NCI-H748 (cell line): ENCODE data around the gene PAK4.
"Not testable (repeated sequence)": the region's sequence is repeated elsewhere in the genome, so short reads cannot be mapped to it uniquely, and the experiment has no call there.

Experiments used
- DNase-seq: peaks from one replicate; lab custom pipeline; 2025; ENCODE audit not compliant: unreplicated experiment; lab: John Stamatoyannopoulos, UW

PAK4 gene

DNA sequence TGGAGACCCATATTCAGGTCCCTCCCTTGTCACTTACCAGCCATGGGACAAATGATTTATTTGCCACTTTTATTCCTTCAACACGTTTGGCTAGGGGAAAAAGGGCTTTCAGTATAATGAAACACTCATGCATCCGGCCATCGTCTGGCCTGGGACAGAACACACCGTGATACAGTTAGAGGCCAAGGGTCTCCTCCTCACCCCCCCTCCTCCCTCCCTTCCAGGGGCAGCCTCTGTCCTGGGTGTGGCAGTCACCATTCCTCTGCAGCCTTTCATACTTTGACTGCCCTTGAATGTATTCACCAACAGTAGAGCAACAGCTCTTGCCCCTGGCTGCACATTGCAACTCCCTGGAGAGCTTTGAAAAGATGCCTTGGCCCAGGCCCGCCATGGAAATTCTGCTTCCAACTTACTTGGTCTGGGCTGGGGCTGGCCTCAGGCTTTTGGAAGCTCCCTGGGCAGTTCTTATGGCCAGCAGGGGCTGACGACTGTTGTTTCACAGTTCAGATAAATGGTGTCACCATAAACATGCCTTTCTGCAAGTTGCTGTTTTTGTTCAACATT, 3.0 kb downstream of the PAK4 start:
- no peak for DNase-seq

- DNase-seq = no peak
These were observed 3.5 kb downstream of the PAK4 start for GRCh38 chr19:39129116-39129515.

GRCh38 chr19:39130337-39131254, 5.0 kb downstream of the PAK4 start:
- DNase-seq = no peak

- no peak for DNase-seq
These were observed 5.7 kb downstream of the PAK4 start for GRCh38 chr19:39131255-39131755.

GRCh38 chr19:39132344-39132969, 6.9 kb downstream of the PAK4 start:
- no peak for DNase-seq

DNA sequence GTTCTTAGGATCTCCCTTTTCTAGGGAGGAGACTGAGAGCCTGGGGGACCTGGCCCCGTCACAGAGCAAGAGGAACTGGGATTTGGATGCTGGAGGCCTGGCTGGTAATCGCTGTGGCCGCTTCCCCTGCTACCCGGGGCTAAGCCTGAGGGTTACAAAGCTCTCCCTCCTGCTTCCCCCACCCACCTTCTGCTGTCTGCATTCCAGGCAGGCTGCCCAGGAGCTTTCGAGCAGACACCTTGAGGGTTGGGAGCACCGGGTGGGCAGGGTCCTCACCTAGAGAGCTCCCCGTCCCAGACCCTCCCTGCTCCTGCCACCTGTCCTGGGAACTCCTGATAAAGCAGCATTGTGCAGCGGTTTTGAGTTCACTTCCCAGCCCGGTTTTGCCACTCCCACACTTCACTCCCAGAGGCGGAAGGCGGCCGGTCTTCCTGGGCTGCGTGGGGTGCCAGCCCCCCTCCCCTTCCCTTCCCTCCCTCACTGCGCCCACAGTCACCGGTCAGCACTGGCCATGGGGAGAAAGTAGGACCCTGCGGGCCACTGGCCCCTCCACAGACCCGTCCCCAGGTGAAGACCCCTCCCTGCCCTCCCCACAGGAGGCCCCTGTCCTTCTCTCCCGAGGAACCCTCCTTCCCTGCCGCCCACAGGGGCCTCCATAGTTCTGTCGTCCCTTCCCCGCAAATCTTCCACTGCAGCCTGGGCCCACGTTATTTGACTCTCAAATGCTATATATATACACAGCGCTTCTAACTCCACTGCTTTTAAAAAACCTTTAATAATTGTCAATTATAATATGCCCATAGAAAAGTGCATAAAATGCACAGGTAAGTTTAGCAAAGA, 8.1 kb downstream of the PAK4 start:
- no peak for DNase-seq

DNA sequence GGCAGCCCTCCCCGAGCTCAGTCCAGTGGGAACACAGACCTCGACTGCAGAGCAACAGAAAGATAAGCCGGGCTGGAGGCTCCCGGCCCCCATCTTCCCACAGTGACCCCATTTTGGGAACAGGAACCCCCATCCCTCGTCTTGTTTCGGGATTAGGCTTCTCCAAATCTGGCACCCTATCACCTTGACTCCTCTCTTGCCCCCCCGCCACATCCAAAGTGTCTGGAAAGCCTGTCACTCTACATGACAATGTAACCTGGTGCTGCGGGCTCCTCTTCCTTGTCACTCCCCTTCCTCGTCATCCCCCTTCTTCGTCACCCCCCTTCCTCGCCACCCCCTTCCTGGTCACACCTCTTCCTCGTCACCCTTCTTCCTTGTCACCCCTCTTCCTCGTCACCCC, 10.1 kb downstream of the PAK4 start:
- no peak for DNase-seq

DNA sequence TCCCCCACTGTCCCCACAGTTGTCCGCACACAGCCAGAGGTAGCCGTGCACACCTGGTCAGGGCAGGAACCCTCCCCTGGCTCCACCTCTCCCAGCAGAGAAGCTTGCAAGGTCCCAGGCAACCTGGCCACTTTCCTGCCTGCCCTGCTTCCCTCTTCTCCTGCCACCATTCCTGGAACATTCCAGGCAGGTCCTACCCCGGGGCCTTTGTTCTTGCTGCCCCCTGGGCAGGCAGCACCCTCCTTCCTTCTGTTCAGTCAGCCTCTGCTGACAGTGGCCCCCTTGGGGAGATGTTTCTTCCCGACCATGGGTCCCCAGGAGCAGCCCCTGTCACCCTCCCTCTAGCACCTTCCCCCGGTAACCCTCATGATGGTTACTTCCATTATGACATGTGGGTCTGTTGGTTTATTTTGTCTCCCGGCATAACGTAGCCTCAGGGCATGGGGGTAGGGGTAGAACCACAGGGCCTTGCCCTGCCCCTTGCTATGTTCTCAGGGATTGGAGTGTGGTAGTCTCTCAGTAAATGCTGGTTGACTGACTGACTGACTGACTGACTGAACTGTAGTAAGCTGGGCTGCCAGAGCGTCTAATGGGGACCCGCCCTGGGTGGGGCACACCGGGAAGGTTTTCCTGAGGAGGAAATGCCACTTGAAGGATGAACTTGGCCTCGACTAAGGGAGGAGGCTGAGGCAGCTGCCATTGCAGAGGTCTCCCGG, 10.8 kb downstream of the PAK4 start:
- DNase-seq = no peak

DNA sequence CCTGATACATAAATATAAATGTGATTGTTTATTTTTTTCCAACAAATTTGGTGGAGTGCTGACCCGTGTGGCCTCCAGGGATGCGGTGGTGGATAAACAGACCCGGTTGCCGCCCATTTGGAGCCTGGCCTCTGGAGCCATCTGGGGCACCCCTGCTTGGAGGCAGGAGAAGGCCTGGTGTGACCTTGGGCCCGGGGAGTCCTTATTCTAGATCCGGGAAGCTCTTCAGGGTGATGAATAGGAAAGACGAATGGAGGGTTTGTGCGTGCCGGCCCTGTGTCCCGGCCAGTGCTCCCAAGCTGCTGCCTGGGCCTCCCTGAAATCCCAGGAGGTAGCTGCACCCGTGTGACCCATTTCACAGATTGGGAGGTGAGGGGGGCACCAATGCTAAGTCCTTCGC, 11.5 kb downstream of the PAK4 start:
- DNase-seq = no peak

DNA sequence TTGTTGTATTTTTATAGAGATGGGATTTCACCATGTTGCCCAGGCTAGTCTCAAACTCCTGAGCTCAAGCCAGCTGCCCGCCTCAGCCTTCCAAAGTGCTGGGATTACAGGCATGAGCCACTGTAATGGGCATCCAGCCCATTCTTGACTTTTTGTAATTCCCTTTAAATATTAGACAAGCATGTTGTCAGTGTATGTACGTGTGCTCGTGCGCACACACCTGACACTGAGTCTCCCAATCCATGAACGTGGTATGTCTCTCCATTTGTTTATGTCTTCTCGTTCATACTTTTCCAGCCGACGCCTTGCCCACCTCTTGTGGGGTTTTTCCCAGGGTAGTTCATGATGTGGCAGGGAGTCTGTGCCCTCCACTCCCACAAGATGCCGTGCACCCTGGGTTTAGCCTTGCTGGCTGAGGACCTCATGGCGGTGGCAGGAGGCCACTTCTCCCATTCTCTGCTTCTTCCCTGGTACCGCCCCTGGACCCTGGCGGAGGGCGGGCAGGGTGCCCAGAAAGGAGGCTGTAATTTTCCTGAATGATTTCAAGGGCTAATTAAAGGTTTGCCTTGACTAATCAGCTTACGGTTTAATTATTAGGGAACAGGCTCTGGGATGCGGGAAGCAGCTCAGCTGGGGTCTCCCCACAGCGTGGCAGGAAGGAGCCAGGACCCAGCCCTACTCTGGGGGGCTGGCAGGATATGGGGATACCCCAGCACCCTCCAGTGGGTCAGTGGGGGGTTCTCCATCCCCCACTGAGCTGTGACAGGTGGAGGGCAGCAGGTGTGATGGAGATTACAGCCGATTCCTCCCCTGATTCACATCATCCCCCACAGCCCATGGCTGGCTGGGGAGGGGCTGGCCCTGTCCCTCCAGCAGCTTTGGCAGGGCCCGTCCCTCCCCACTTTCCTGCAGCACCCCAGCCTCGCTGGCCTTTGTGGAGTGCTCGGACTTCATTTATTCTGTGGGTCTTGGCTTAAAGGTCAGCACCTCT, 12.9 kb downstream of the PAK4 start:
- DNase-seq = no peak

GRCh38 chr19:39139305-39139874, 13.8 kb downstream of the PAK4 start:
- DNase-seq = no peak

GRCh38 chr19:39139971-39140453, 14.4 kb downstream of the PAK4 start:
- DNase-seq = no peak

DNA sequence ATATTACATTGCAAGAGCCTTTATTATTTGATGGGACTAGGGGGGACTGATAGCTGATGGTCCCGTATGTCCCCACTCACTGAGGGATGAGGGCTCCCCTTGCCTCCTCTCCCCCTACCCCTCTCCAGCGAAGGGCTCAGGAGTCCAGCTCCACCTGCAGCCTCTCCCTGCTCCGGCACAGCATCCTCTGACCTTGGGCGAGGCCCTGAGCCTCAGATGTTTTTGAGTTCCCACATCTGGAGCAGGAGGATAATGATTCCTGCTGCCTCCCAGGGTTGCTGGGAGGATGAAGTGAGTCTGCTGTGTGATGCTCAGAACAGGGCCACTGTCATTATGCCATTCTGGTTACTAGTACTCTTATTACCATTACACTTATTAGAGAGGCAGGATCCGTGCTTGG, 15.0 kb downstream of the PAK4 start:
- no peak for DNase-seq

DNA sequence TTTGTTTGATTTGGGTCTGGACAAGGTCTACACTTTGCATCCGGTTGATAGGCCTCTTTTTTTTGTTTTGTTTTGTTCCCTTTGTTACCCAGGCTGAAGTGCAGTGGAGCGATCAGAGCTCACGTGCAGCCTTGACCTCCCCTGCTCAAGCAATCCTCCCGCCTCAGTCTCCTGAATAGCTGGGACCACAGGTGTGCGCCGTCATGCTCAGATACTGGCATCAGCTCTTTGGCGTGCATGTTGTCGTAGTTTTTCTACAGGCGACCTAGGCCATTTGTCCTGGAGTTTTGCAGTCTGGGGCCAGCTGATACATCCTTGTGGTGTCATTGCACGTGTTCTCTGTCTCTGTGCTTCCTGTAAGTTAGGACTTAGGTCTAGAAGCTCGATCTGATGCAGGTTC, 16.3 kb downstream of the PAK4 start:
- DNase-seq = no peak

- DNase-seq = no peak
These were observed 17.0 kb downstream of the PAK4 start for GRCh38 chr19:39142630-39143029.

- DNase-seq = not testable (repeated sequence)
These were observed 18.2 kb downstream of the PAK4 start for GRCh38 chr19:39143757-39144289.

GRCh38 chr19:39144290-39145071, 18.9 kb downstream of the PAK4 start:
- DNase-seq = no peak
